GM18526 (cell line): ENCODE data around the gene DRC3.

Source experiments
- POLR2A ChIP-seq: IDR thresholded peaks from 3 replicates; pipeline ENCODE4 v1.6.1; 2011; ENCODE audit not compliant: insufficient read length; ENCODE audit errors: extremely low read depth

DRC3 gene

GRCh38 chr17:17993366-17993765 lies 20.7 kb downstream of the DRC3 start:
- no peak for TF ChIP-seq POLR2A

GRCh38 chr17:17993852-17994251 lies 21.2 kb downstream of the DRC3 start:
- no peak for TF ChIP-seq POLR2A

- no peak for TF ChIP-seq POLR2A
Observed at GRCh38 chr17:17994271-17995069, 21.8 kb downstream of the DRC3 start.

- no peak for TF ChIP-seq POLR2A
Observed at GRCh38 chr17:17998934-17999333, 26.3 kb downstream of the DRC3 start.

- TF ChIP-seq POLR2A, result no peak
Observed at GRCh38 chr17:17999364-18000029, 26.8 kb downstream of the DRC3 start.

- TF ChIP-seq POLR2A, result no peak
Observed at GRCh38 chr17:18000030-18000408, 27.4 kb downstream of the DRC3 start.

- TF ChIP-seq POLR2A, result no peak
Observed at GRCh38 chr17:18002171-18002570, 29.5 kb downstream of the DRC3 start.

- TF ChIP-seq POLR2A, result no peak
Observed at GRCh38 chr17:18004345-18004744, 31.7 kb downstream of the DRC3 start.

- no peak for TF ChIP-seq POLR2A
Observed at GRCh38 chr17:18004884-18005305, 32.2 kb downstream of the DRC3 start.

- TF ChIP-seq POLR2A, result no peak
Observed at GRCh38 chr17:18005496-18005895, 32.8 kb downstream of the DRC3 start.

- TF ChIP-seq POLR2A, result no peak
Observed at GRCh38 chr17:18006495-18007239, 34.0 kb downstream of the DRC3 start.

- no peak for TF ChIP-seq POLR2A
Observed at GRCh38 chr17:18008496-18009268, 36.0 kb downstream of the DRC3 start.

GRCh38 chr17:18009609-18010420 lies 37.2 kb downstream of the DRC3 start:
- no peak for TF ChIP-seq POLR2A

GRCh38 chr17:18011286-18011685 lies 38.6 kb downstream of the DRC3 start:
- no peak for TF ChIP-seq POLR2A
